Kidney (tissue), 14 donors: ENCODE data around the gene SLC16A1. TPM values are rescaled to one million over a fixed set of nuclear protein-coding genes. Genes with fewer than 3 reads are reported as not detected.

Experiments used
- DNase-seq, 5 donors: peaks; one replicate each; pipeline ENCODE4 v3.0.0-alpha.2; 2013 to 2020
- FAIRE-seq: peaks from 2 replicates; lab custom pipeline; 2012; peaks lifted over from hg19 to GRCh38; lab: Jason Lieb, UNC
- H3K27ac ChIP-seq, 2 donors: one replicate each; pipeline ENCODE4 v1.7.0; 2013; ENCODE audit warnings: low read depth in 2 of 2, low read length in 2 of 2, inconsistent platforms in 1 of 2
- H3K27me3 ChIP-seq: one replicate; pipeline ENCODE4 v1.7.1; 2013; ENCODE audit warnings: low read length, inconsistent platforms; ENCODE audit not compliant: control insufficient read depth, insufficient read depth
- H3K36me3 ChIP-seq, 3 donors: one replicate each; pipeline versions ENCODE4 v1.7.0 to v1.7.1; 2013; ENCODE audit warnings: low read length in 3 of 3, control low read depth in 1 of 3, inconsistent platforms in 1 of 3; ENCODE audit not compliant: insufficient read depth in 3 of 3, control insufficient read depth in 2 of 3
- H3K4me1 ChIP-seq, 3 donors: one replicate each; pipeline versions ENCODE4 v1.7.0 to v1.7.1; 2013; ENCODE audit warnings: low read length in 3 of 3, inconsistent platforms in 1 of 3, low read depth in 1 of 3; ENCODE audit not compliant: control insufficient read depth in 2 of 3, insufficient read depth in 2 of 3
- H3K4me3 ChIP-seq, 3 donors: one replicate each; pipeline versions ENCODE4 v1.7.0 to v1.8.1; 2013; ENCODE audit warnings: low read length in 3 of 3, control low read depth in 1 of 3, inconsistent platforms in 1 of 3
- H3K9ac ChIP-seq, 3 donors: one replicate each; pipeline versions ENCODE4 v1.7.0 to v1.7.1; 2013; ENCODE audit warnings: low read length in 3 of 3, control low read depth in 1 of 3, inconsistent platforms in 1 of 3
- H3K9me3 ChIP-seq, 3 donors: one replicate each; pipeline versions ENCODE4 v1.7.0 to v1.7.1; 2013; ENCODE audit warnings: low read length in 3 of 3, control low read depth in 1 of 3, inconsistent platforms in 1 of 3; ENCODE audit not compliant: control insufficient read depth in 2 of 3, insufficient read depth in 1 of 3
- CTCF ChIP-seq: IDR thresholded peaks from 3 replicates; pipeline ENCODE4 v1.5.1; 2012; ENCODE audit warnings: mild to moderate bottlenecking, moderate library complexity, borderline replicate concordance; ENCODE audit not compliant: insufficient read depth; ENCODE audit errors: extremely low read depth
- intact Hi-C: fragments of 100-400 bp; cut with DNase I; formaldehyde crosslinking; loops from one replicate; pipeline ENCODE4 v1.11.1; 2022
- polyA plus RNA-seq: library from polyadenylated mRNA; stranded (reverse); fragments of 350-450 nt; fragmentation: Illumina TruSeq; extraction: RNeasy Lipid Tissue Mini Kit (QIAGEN cat#74804); gene quantifications from one replicate; pipeline ENCODE4 v1.2.3, GENCODE V29; 2014; ENCODE audit warnings: low read depth, low replicate concordance; ENCODE audit not compliant: insufficient read depth
- total RNA-seq: library from RNA; stranded (reverse); fragmentation: NEBNext Ultra II Directional; extraction: Animal tissue kit (Norgen Biotek cat#: 25700); gene quantifications from one replicate; pipeline ENCODE4 v1.2.1, GENCODE V29; 2021
- donor health status: control.
- donor health status: control.
- donor health status: control.
- donor health status: control.
- donor health status: control.
- donor health status: DM: yes; HTN: yes; CAD: no.
- donor health status: Normal renal cell carcinoma (clear cell type).

Gene SLC16A1
- total and polyA plus RNA-seq, 2 donors from 2014 or later, result 8.7 to 9.7 TPM

GRCh38 chr1:112988367-112988766 is 32.4 kb upstream of the SLC16A1 start:
- intact Hi-C loops, result no loop called here

DNA sequence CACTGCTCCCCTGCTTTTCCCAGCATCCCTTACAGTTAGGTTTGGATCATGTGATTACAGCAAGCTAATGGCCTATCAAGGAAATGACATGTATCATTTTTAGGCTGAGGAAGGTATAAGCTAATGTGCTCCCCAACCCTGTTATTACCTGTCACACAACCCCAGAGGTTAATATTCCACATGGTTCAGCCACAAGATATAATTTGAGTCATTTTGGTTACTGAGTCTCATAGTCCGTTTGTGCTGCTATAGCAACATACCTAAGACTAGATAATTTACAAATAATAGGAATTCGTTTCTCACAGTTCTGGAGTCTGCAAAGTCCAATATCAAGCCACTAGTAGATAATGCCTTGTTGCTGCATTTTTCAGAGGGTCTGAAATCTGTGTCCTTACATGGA is 29.1 kb upstream of the SLC16A1 start:
- TF ChIP-seq CTCF, result no peak
- Histone ChIP-seq H3K9ac (no peak overlapping the region), H3K4me3 (no peak overlapping the region), H3K4me1 (no peaks in the 10 kb centered on the region), H3K27me3 (no peaks in the 10 kb centered on the region), H3K9me3 (no peaks in the 10 kb centered on the region), H3K36me3 (no peaks in the 10 kb centered on the region), H3K27ac (no peak overlapping the region)
- intact Hi-C loops, result no loop called here
- FAIRE-seq, result no peak
- DNase-seq, result no peak

More at GRCh38 chr1:112988367-112988766, 32.4 kb upstream of the SLC16A1 start:
- TF ChIP-seq CTCF, result no peak
- Histone ChIP-seq H3K4me3 (no peak overlapping the region), H3K4me1 (no peaks in the 10 kb centered on the region), H3K9me3 (no peaks in the 10 kb centered on the region), H3K27me3 (no peaks in the 10 kb centered on the region), H3K9ac (no peak overlapping the region), H3K27ac (no peak overlapping the region), H3K36me3 (no peaks in the 10 kb centered on the region)
- FAIRE-seq, result no peak
- no peak for DNase-seq

DNA sequence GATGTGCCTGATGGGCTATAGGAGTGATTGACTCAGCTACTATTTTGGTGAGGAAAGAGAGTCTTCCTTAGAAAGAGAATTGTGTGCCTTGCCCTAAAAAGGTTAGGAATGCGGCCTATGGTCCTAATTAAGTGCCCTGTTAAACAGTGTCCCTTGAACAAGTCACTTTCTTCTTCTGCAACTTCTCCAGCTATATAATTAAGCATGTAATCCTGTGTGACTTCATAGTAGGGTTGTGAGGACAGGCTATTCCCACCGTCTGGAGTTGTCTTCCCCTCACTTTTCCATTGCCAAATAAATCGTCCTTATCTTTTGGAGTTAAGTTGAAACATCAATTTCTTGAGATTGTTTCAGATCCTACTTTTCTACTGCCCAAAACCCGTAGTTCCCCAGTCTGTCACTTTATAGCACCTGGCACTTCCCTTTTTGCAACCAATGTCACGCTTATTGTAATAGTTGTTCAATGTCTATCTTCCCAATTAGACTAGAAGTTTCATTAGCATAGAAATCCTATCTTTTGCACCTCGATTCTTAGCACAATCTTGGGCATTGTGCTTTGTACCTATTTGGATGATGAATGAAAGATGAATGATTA is 27.6 kb upstream of the SLC16A1 start:
- intact Hi-C loops, result no loop called here
- Histone ChIP-seq H3K27ac (no peak overlapping the region), H3K9ac (no peak overlapping the region), H3K9me3 (no peaks in the 10 kb centered on the region), H3K4me1 (no peaks in the 10 kb centered on the region), H3K36me3 (no peaks in the 10 kb centered on the region), H3K4me3 (no peak overlapping the region), H3K27me3 (no peaks in the 10 kb centered on the region)
- no peak for TF ChIP-seq CTCF
- DNase-seq (no peak), FAIRE-seq (no peak)
